T-cell (primary cell): ENCODE measurements around the gene UBAC2. TPM values are rescaled to one million over a fixed set of nuclear protein-coding genes. Genes with fewer than 3 reads are reported as not detected.

ENCODE experiments used
- ATAC-seq, 4 experiments: fragments of 200-7000 bp in 3 of 4; fragments of 150-1000 bp in 1 of 4; cut with Tn5 transposase; replicated peaks in 1 of 4; 1 replicate in 3 of 4; 2 replicates in 1 of 4; pipeline ENCODE4 v1.10.0; 2021; ENCODE audit warnings: moderate library complexity in 3 of 4, mild to moderate bottlenecking in 2 of 4, moderate number of reproducible peaks in 1 of 4
- CTCF ChIA-PET, 2 donors: fragments of 300-600 bp; sonication (Branson Sonifier 250); formaldehyde crosslinking; loops; one replicate each; lab custom pipeline; 2022; ENCODE audit warnings: antibody characterized with exemption in 2 of 2; lab: Charles Lee
- POLR2A ChIA-PET, 2 donors: fragments of 300-600 bp; sonication (Branson Sonifier 250); formaldehyde crosslinking; loops; one replicate each; lab custom pipeline; 2022; ENCODE audit warnings: antibody characterized with exemption in 2 of 2; lab: Charles Lee
- DNase-seq, 35 experiments: peaks; one replicate each; pipeline versions ENCODE4 v3.0.0 to v3.0.0-alpha.2; 2013 to 2023
- H3K27ac ChIP-seq: one replicate; pipeline ENCODE4 v1.5.1; 2013; ENCODE audit warnings: low read length
- H3K27me3 ChIP-seq, 2 experiments: replicated peaks in 1 of 2; 1 replicate in 1 of 2; 2 replicates in 1 of 2; pipeline versions ENCODE4 v1.6.1 to v1.7.0; 2013; ENCODE audit warnings: low read length in 1 of 2, mixed read lengths in 1 of 2; ENCODE audit not compliant: control insufficient read depth in 2 of 2, insufficient read depth in 2 of 2; ENCODE audit errors: extremely low read depth in 1 of 2
- H3K36me3 ChIP-seq, 2 donors: 1 replicate in 1 of 2; 2 replicates in 1 of 2; pipeline versions ENCODE4 v1.6.1 to v1.7.0; 2013; ENCODE audit warnings: low read length in 1 of 2; ENCODE audit not compliant: control insufficient read depth in 2 of 2, insufficient read depth in 1 of 2; ENCODE audit errors: extremely low read depth in 1 of 2
- H3K4me1 ChIP-seq, 2 experiments: 1 replicate in 1 of 2; 2 replicates in 1 of 2; pipeline versions ENCODE4 v1.6.1 to v1.7.0; 2013; ENCODE audit warnings: low read length in 2 of 2, mixed read lengths in 1 of 2; ENCODE audit not compliant: insufficient read depth in 2 of 2, control insufficient read depth in 1 of 2; ENCODE audit errors: extremely low read depth in 1 of 2
- H3K4me3 ChIP-seq, 2 donors: 1 replicate in 1 of 2; 2 replicates in 1 of 2; pipeline versions ENCODE4 v1.5.1 to v1.7.0; 2013; ENCODE audit warnings: mild to moderate bottlenecking in 2 of 2, low read length in 1 of 2, moderate library complexity in 1 of 2; ENCODE audit not compliant: control insufficient read depth in 1 of 2; ENCODE audit errors: extremely low read depth in 1 of 2
- H3K9me3 ChIP-seq: 2 replicates; pipeline ENCODE4 v1.7.0; 2013
- H3K27ac Mint-ChIP-seq, 2 donors: one replicate each; pipeline ENCODE4 v1.8.0; 2020 to 2021; ENCODE audit warnings: mild to moderate bottlenecking in 2 of 2, mixed read lengths in 2 of 2
- H3K27me3 Mint-ChIP-seq, 2 donors: one replicate each; pipeline ENCODE4 v1.8.0; 2021 to 2022; ENCODE audit warnings: mixed read lengths in 2 of 2
- H3K36me3 Mint-ChIP-seq: one replicate; pipeline ENCODE4 v1.8.0; 2021; ENCODE audit warnings: mixed read lengths
- H3K4me1 Mint-ChIP-seq, 3 donors: one replicate each; pipeline ENCODE4 v1.8.0; 2020 to 2022; ENCODE audit warnings: mixed read lengths in 3 of 3, mild to moderate bottlenecking in 1 of 3
- H3K4me3 Mint-ChIP-seq, 3 donors: one replicate each; pipeline ENCODE4 v1.8.0; 2020 to 2022; ENCODE audit warnings: mild to moderate bottlenecking in 3 of 3, mixed read lengths in 3 of 3, moderate library complexity in 3 of 3
- H3K9me3 Mint-ChIP-seq, 3 donors: one replicate each; pipeline ENCODE4 v1.8.0; 2020 to 2022; ENCODE audit warnings: mixed read lengths in 3 of 3
- WGBS: methylation state at CpG from one replicate; pipeline ENCODE4 v1.1.5; 2013; ENCODE audit warnings: missing lambda C conversion rate; ENCODE audit not compliant: insufficient coverage; 5-methylcytosine and 5-hydroxymethylcytosine counted together
- total RNA-seq, 35 experiments: library from RNA in 6 of 35; stranded (reverse) in 6 of 35; fragments of 120-200 nt in 1 of 35; gene quantifications; one replicate each; pipeline versions ENCODE4 v1.2.1 to v1.2.4 and lab custom pipeline; 2013 to 2026

Gene UBAC2
- total RNA-seq, 5 donors from 2014 or later (not counting 1 experiment from before 2014, with no cell fraction given): 83.3 to 99.3 (median 84.9) TPM

DNA sequence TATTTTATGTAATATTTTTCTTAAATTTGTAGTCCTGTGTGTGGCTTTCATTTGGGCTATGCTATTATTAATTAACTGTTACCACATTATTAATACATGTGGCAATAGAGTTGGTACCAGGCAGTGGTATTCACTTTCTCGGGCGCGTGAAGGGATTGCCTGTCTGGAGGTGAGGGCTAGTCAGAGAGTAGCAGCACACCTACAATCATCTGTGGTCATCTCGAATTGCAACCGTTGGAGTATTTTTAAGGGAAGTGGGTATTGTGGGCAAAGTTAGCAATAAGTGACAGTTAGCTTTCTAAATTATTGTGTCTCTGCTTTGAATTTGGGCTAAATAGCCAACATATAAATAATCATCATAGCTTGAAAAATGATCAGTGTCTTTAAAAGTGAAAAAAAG lies 77.5 kb downstream of the UBAC2 start:
- Mint-ChIP-seq H3K4me3 (no peak overlapping the region), H3K4me1 (peaks cover 97 to 100% (median 98%) of the 10 kb centered on the region in 3 donors), H3K27me3 (no peaks in the 10 kb centered on the region), H3K9me3 (no peaks in the 10 kb centered on the region), H3K36me3 (peaks cover 43% of the 10 kb centered on the region), H3K27ac (peak overlapping the region; percentile 71 to 99)
- Histone ChIP-seq H3K36me3 (peaks cover 0 to 8% of the 10 kb centered on the region in 2 donors), H3K27ac (no peak overlapping the region), H3K4me3 (no peak overlapping the region), H3K27me3 (no peaks in the 10 kb centered on the region), H3K9me3 (no peaks in the 10 kb centered on the region), H3K4me1 (peaks cover 52 to 76% of the 10 kb centered on the region in 2 experiments)
- ChIA-PET POLR2A (interaction anchor here (0.5 to 0.7 kb wide), 3 partner anchors 21 to 108 kb away, joined by 3 read pairs; no protein-coding TSS in a partner anchor), CTCF (interaction anchor here (0.7 to 1.9 kb wide), 3 partner anchors 9 to 190 kb away, joined by 4 to 7 read pairs (median 4); no protein-coding TSS in a partner anchor)
- no peak for ATAC-seq
- no peak for DNase-seq
- no CpG with 5 or more reads among the region's 5 CpGs for WGBS

DNA sequence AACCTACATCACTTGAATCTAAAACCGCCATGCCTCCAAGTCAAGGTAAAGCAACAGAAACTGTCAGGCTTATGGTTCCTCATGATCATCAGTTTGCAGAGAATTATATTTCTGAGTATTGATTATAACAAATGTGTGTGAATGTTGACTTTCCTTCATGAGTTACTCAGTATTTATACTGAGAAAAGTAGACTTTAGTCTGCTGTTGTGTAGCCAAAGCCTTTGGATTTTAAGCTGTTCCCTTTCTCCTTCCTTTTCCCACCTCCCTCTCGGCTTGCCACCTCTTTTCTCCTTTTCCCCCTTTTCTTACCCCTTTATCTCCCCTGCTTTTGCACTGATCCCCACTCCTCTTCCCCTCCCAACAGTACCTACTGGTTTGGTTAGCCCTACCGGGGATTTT lies 78.2 kb downstream of the UBAC2 start:
- Mint-ChIP-seq H3K27ac (peak overlapping the region; percentile 86 to 99), H3K36me3 (peaks cover 39% of the 10 kb centered on the region), H3K9me3 (no peaks in the 10 kb centered on the region), H3K4me3 (peak overlapping the region in 1 of 3 donors; percentile 14), H3K27me3 (no peaks in the 10 kb centered on the region), H3K4me1 (peaks cover 94 to 100% (median 96%) of the 10 kb centered on the region in 3 donors)
- WGBS: no CpG with 5 or more reads among the region's 3 CpGs
- POLR2A ChIA-PET: interaction anchor here in 1 of 2 donors (0.5 kb wide), 1 partner anchor 107 kb away, joined by 3 read pairs; no protein-coding TSS in a partner anchor
- H3K27ac ChIP-seq: no peak overlapping the region
- H3K27me3 ChIP-seq: no peaks in the 10 kb centered on the region
- no peak for ATAC-seq
- CTCF ChIA-PET: interaction anchor here in 1 of 2 donors (1.8 to 1.9 kb wide), 2 partner anchors 9 to 156 kb away, joined by 4 to 7 read pairs; no protein-coding TSS in a partner anchor
- DNase-seq: no peak
- peaks cover 0 to 8% of the 10 kb centered on the region in 2 donors for H3K36me3 ChIP-seq
- no peak overlapping the region for H3K4me3 ChIP-seq
- no peaks in the 10 kb centered on the region for H3K9me3 ChIP-seq
- H3K4me1 ChIP-seq: peaks cover 56 to 77% of the 10 kb centered on the region in 2 experiments

DNA sequence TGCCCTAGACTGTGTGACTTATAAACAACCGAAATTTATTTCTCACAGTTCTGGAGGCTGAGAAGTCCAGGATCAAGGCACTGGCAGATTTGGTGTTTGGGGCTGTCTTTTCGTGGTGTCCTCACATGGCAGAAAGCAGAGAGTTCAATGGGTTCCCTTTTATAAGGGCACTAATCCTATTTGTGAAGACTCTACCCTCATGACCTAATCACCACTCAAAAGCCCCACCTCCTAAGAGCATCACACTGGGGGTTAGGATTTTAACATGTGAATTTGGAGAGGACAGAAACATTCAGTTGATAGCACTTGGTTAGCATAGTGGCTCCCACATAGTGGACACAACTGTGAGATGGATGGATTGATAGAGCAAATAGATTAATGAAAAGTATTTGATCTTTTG lies 79.0 kb downstream of the UBAC2 start:
- CTCF ChIA-PET: interaction anchor here (0.5 to 3.3 kb wide), 4 partner anchors 10 to 155 kb away, joined by 3 to 19 read pairs (median 6); no protein-coding TSS in a partner anchor
- Mint-ChIP-seq H3K4me3 (no peak overlapping the region), H3K36me3 (peaks cover 43% of the 10 kb centered on the region), H3K27me3 (no peaks in the 10 kb centered on the region), H3K9me3 (no peaks in the 10 kb centered on the region), H3K27ac (peak overlapping the region; percentile 99), H3K4me1 (peaks cover 93 to 99% (median 95%) of the 10 kb centered on the region in 3 donors)
- DNase-seq (no peak), ATAC-seq (no peak)
- WGBS: no CpG with 5 or more reads among the region's 2 CpGs
- Histone ChIP-seq H3K27ac (peak overlapping the region; percentile 86), H3K27me3 (no peaks in the 10 kb centered on the region), H3K4me1 (peaks cover 60 to 75% of the 10 kb centered on the region in 2 experiments), H3K36me3 (peaks cover 0 to 8% of the 10 kb centered on the region in 2 donors), H3K9me3 (no peaks in the 10 kb centered on the region), H3K4me3 (no peak overlapping the region)
- POLR2A ChIA-PET: interaction anchor here in 1 of 2 donors (0.5 kb wide), 1 partner anchor 466 kb away, joined by 3 read pairs; no protein-coding TSS in a partner anchor

DNA sequence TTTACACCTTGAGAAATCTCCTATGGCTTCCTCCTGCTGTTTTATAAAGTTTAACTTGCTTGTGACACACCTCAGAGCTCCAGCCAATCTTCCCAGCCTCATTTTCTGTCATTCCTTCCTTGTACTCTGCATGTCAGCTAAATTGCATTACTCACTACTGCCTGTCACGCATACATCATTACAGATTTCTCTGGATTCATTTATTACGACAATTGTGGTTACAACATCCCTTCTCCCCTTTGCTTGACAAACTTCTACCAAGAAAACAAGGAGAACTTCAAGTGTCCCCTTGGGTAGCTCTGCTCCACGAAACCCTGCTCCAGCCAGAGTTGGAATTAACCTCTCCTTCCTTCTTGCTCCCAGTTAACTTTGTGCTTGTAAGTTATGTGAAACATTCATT lies 79.5 kb downstream of the UBAC2 start:
- Histone ChIP-seq H3K36me3 (peaks cover 0 to 8% of the 10 kb centered on the region in 2 donors), H3K4me1 (peaks cover 61 to 72% of the 10 kb centered on the region in 2 experiments), H3K9me3 (no peaks in the 10 kb centered on the region), H3K27me3 (no peaks in the 10 kb centered on the region), H3K27ac (peak overlapping the region; percentile 86), H3K4me3 (no peak overlapping the region)
- no peak for ATAC-seq
- Mint-ChIP-seq H3K27ac (peak overlapping the region; percentile 99), H3K27me3 (no peaks in the 10 kb centered on the region), H3K4me3 (no peak overlapping the region), H3K4me1 (peaks cover 93 to 99% (median 95%) of the 10 kb centered on the region in 3 donors), H3K36me3 (peaks cover 38% of the 10 kb centered on the region), H3K9me3 (no peaks in the 10 kb centered on the region)
- CTCF ChIA-PET: interaction anchor here (0.5 to 3.3 kb wide), 5 partner anchors 10 to 156 kb away, joined by 3 to 19 read pairs (median 5); no protein-coding TSS in a partner anchor
- no peak for DNase-seq
- WGBS: 92% methylated on average over 2 of the region's 3 CpGs
- POLR2A ChIA-PET: interaction anchor here (0.6 to 1.4 kb wide), 4 partner anchors 10 to 140 kb away, joined by 4 to 5 read pairs (median 4); no protein-coding TSS in a partner anchor

DNA sequence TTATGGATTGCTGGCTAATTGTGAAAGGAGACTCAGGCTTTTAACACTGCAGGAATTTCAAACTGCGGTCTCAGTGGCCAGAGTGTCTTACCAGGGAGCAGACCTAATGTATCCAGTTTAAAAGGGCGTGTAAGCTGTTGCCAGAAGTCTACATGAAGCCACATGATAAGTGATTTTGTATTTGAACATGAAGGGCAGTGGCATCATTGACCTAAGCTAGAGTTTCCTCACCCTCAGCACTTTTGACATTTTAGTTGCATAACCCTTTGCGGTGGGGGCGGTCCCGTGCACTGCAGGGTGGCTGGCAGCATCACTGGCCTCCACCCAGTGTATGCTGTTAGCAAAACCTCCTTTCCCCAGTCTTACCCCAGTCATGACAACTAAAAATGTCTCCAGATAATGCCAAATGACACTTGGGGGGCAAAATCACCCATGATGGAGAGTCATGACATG lies 81.2 kb downstream of the UBAC2 start:
- ChIA-PET CTCF (interaction anchor here (0.6 to 3.3 kb wide), 11 partner anchors 10 to 675 kb away, joined by 3 to 19 read pairs (median 4); partner anchors contain the start of gene GPR183 (in 1 of the 2)), POLR2A (interaction anchor here (0.6 to 2.5 kb wide), 11 partner anchors 9 to 79 kb away, joined by 3 to 15 read pairs (median 4); no protein-coding TSS in a partner anchor)
- no peaks in the 10 kb centered on the region for H3K27me3 Mint-ChIP-seq
- peaks cover 0 to 5% of the 10 kb centered on the region in 2 donors for H3K36me3 ChIP-seq
- peak overlapping the region; percentile 99 for H3K27ac Mint-ChIP-seq
- H3K4me1 ChIP-seq: peaks cover 59 to 73% of the 10 kb centered on the region in 2 experiments
- peaks cover 35% of the 10 kb centered on the region for H3K36me3 Mint-ChIP-seq
- H3K4me3 ChIP-seq: peak overlapping the region in 1 of 2 donors; percentile 28
- DNase-seq (peak; percentile 26 to 73 (median 58)), ATAC-seq (peak; percentile 74 to 80 (median 79))
- H3K27ac ChIP-seq: peak overlapping the region; percentile 86
- H3K4me3 Mint-ChIP-seq: peak overlapping the region; percentile 29 to 69 (median 55)
- WGBS: 36% methylated on average over 4 of the region's 5 CpGs
- no peaks in the 10 kb centered on the region for H3K27me3 ChIP-seq
- no peaks in the 10 kb centered on the region for H3K9me3 Mint-ChIP-seq
- no peaks in the 10 kb centered on the region for H3K9me3 ChIP-seq
- H3K4me1 Mint-ChIP-seq: peaks cover 93 to 99% (median 95%) of the 10 kb centered on the region in 3 donors
